OCI-LY3 (cell line): Measurements from ENCODE around the gene SLC36A4.

Source experiments
- H2AFZ ChIP-seq: fragments of 200-600, 300-600 bp; shearing (Covaris generic); 2 replicates; pipeline ENCODE4 v1.6.0; 2014; ENCODE audit warnings: antibody characterized with exemption, low read depth, low read length
- H3K27ac ChIP-seq: fragments of 200-600, 300-600 bp; sonication (generic); 2 replicates; pipeline ENCODE4 v1.5.1; 2014; ENCODE audit warnings: mild to moderate bottlenecking, low read length, moderate library complexity, mixed read lengths
- H3K27me3 ChIP-seq: fragments of 200-600, 300-600 bp; sonication (generic); 2 replicates; pipeline ENCODE4 v1.6.1; 2014; ENCODE audit warnings: low read depth, low read length, mixed read lengths
- H3K36me3 ChIP-seq: fragments of 200-600, 300-600 bp; sonication (generic); replicated peaks from 2 replicates; pipeline ENCODE3; 2014; ENCODE audit warnings: low read depth, low read length, mixed read lengths
- H3K4me1 ChIP-seq: fragments of 300-600, 200-600 bp; sonication (generic); 2 replicates; pipeline ENCODE4 v1.6.1; 2014; ENCODE audit warnings: low read length, mixed read lengths
- H3K4me2 ChIP-seq: fragments of 200-600, 300-600 bp; sonication (generic); 2 replicates; pipeline ENCODE4 v1.6.1; 2014; ENCODE audit warnings: low read length, mixed read lengths
- H3K4me3 ChIP-seq: fragments of 300-600, 200-600 bp; sonication (generic); 2 replicates; pipeline ENCODE4 v1.5.1; 2014; ENCODE audit warnings: antibody characterized with exemption, mild to moderate bottlenecking, low read length, moderate library complexity
- H3K79me2 ChIP-seq: fragments of 300-600, 200-600 bp; shearing (Covaris generic); 2 replicates; pipeline ENCODE4 v1.6.1; 2014; ENCODE audit warnings: mild to moderate bottlenecking, low read length, mixed read lengths
- H3K9ac ChIP-seq: fragments of 300-600, 200-600 bp; shearing (Covaris generic); 2 replicates; pipeline ENCODE4 v1.6.0; 2014; ENCODE audit warnings: mild to moderate bottlenecking, low read length, moderate library complexity
- H3K9me3 ChIP-seq: fragments of 200-600, 300-600 bp; shearing (Covaris generic); 2 replicates; pipeline ENCODE4 v1.6.1; 2014; ENCODE audit warnings: low read length, mixed read lengths; ENCODE audit not compliant: insufficient read depth
- H4K20me1 ChIP-seq: fragments of 200-600, 300-600 bp; sonication (generic); 2 replicates; pipeline ENCODE4 v1.6.1; 2016; ENCODE audit warnings: low read length, mixed read lengths; ENCODE audit not compliant: insufficient read depth
- EZH2phosphoT487 ChIP-seq: fragments of 200-600 bp; shearing (Covaris generic); IDR thresholded peaks from 2 replicates; pipeline ENCODE4 v1.6.1; 2018; ENCODE audit warnings: antibody characterized with exemption, mixed run types, low read depth
- TF ChIP-seq, protein P1 (sequence below): fragments of 200-600, 300-600 bp; sonication (generic); IDR thresholded peaks from 2 replicates; pipeline ENCODE4 v1.5.1; 2014; ENCODE audit warnings: antibody characterized with exemption, low read length, low read depth

SLC36A4 gene

GRCh38 chr11:93100211-93100610 is 97.6 kb downstream of the SLC36A4 start:
- Histone ChIP-seq H3K9ac (no peak overlapping the region), H3K36me3 (no peaks in the 10 kb centered on the region), H3K9me3 (peaks cover 3% of the 10 kb centered on the region; the same call in 1 of the 2 replicates), H2AFZ (no peak overlapping the region), H3K4me2 (no peak overlapping the region), H3K79me2 (no peaks in the 10 kb centered on the region), H4K20me1 (no peaks in the 10 kb centered on the region), H3K27me3 (no peaks in the 10 kb centered on the region), H3K4me3 (no peak overlapping the region), H3K27ac (no peak overlapping the region), H3K4me1 (no peaks in the 10 kb centered on the region)
- TF ChIP-seq, protein P1, sequence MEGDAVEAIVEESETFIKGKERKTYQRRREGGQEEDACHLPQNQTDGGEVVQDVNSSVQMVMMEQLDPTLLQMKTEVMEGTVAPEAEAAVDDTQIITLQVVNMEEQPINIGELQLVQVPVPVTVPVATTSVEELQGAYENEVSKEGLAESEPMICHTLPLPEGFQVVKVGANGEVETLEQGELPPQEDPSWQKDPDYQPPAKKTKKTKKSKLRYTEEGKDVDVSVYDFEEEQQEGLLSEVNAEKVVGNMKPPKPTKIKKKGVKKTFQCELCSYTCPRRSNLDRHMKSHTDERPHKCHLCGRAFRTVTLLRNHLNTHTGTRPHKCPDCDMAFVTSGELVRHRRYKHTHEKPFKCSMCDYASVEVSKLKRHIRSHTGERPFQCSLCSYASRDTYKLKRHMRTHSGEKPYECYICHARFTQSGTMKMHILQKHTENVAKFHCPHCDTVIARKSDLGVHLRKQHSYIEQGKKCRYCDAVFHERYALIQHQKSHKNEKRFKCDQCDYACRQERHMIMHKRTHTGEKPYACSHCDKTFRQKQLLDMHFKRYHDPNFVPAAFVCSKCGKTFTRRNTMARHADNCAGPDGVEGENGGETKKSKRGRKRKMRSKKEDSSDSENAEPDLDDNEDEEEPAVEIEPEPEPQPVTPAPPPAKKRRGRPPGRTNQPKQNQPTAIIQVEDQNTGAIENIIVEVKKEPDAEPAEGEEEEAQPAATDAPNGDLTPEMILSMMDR: no peak
- TF ChIP-seq EZH2phosphoT487: no peak

DNA sequence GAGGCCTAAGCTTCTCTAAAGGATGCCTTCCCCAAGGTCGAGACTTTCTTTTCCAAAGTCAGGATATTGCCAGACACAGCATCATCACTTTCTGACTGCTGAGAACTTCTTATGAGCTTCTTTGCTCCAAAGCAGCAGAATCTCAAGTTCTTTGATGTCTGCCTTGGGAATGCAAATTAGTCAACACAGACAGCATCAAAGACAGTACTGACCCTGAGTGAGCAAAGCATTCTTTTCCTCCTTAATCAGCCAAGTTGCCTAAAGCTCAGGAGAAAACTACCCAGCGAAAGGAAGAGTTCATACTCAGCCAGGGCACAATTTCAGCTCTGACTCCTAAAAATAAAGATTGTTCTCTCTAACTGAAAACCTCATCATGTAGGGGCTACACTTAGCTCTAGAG is 98.0 kb downstream of the SLC36A4 start:
- no peaks in the 10 kb centered on the region for H3K4me1 ChIP-seq
- H3K27me3 ChIP-seq: no peaks in the 10 kb centered on the region
- TF ChIP-seq, protein P1: no peak
- no peak for TF ChIP-seq EZH2phosphoT487
- no peak overlapping the region for H3K27ac ChIP-seq
- no peaks in the 10 kb centered on the region for H3K36me3 ChIP-seq
- H3K9ac ChIP-seq: no peak overlapping the region
- no peaks in the 10 kb centered on the region for H4K20me1 ChIP-seq
- H3K79me2 ChIP-seq: no peaks in the 10 kb centered on the region
- no peak overlapping the region for H3K4me2 ChIP-seq
- H2AFZ ChIP-seq: no peak overlapping the region
- peaks cover 6% of the 10 kb centered on the region; the same call in 1 of the 2 replicates for H3K9me3 ChIP-seq
- H3K4me3 ChIP-seq: no peak overlapping the region
